Measurements from ENCODE around the gene SLC25A41. TPM values are rescaled to one million over a fixed set of nuclear protein-coding genes. Genes with fewer than 3 reads are reported as not detected.
A peak's percentile ranks its signal among the peaks of the same experiment; 100 is the strongest.

SLC25A41 gene
- total and polyA plus RNA-seq, 2 of the 8 experiments (the other 6 are each of a cell fraction or from before 2014, with no cell fraction given): 0.50 TPM; not detected in 1

GRCh38 chr19:6464070-6464873 lies 30.7 kb upstream of the SLC25A41 start, which contains the start of gene CRB3 (continued):
- TF ChIP-seq JUND (IDR thresholded peaks at IDR 0.05; ENCODE audit: low read length) (no peak), JUN (IDR thresholded peaks at IDR 0.05; ENCODE audit: low read depth, low read length) (no peak), CBX5 (IDR thresholded peaks at IDR 0.05; ENCODE audit: low read depth, low read length) (no peak), SAP30 (IDR thresholded peaks at IDR 0.05; ENCODE audit: insufficient read depth, insufficient replicate concordance, low read length) (peak; percentile 20), POU5F1 (IDR thresholded peaks at IDR 0.05; ENCODE audit: low read depth, low read length) (no peak), HDAC6 (IDR thresholded peaks at IDR 0.05; ENCODE audit: low read depth, low read length) (no peak), RFX5 (IDR thresholded peaks at IDR 0.05; ENCODE audit: borderline replicate concordance, low read depth, low read length) (no peak), CTBP2 (IDR thresholded peaks at IDR 0.05; ENCODE audit: borderline replicate concordance, insufficient read depth, insufficient read length, low read length) (no peak), SIX5 (IDR thresholded peaks at IDR 0.05; ENCODE audit: low read depth, low read length) (0 out of 2 replicates have a peak, but pooled peaks have one; percentile 3), EZH2 (IDR thresholded peaks at IDR 0.05; ENCODE audit: low read depth, low read length, severe bottlenecking) (no peak), KDM4A (IDR thresholded peaks at IDR 0.05; ENCODE audit: low read depth, low read length, severe bottlenecking) (peak; percentile 84), CREB1 (IDR thresholded peaks at IDR 0.05) (peak; percentile 58), SIN3A (conservative IDR thresholded peaks at IDR 0.05 in 1 of 2, IDR thresholded peaks at IDR 0.05 in 1 of 2; ENCODE audit: low read depth in 1 of 2, low read length in 2 of 2) (peak in 1 of 2 experiments; percentile 62; a peak in 1 of 4 replicates), GABPA (IDR thresholded peaks at IDR 0.05; ENCODE audit: borderline replicate concordance, insufficient read depth, low read length) (no peak), GTF2F1 (IDR thresholded peaks at IDR 0.05; ENCODE audit: borderline replicate concordance, low read depth, low read length) (peak; percentile 89; the same call in 1 of the 2 replicates), PHF8 (conservative IDR thresholded peaks at IDR 0.05; ENCODE audit: low read depth, low read length) (peak; percentile 79), POLR2A (IDR thresholded peaks at IDR 0.05; ENCODE audit: control extremely low read depth in 1 of 2, low read depth in 2 of 2, low read length in 2 of 2) (peak in 1 of 2 experiments; percentile 63; a peak in 2 of 3 replicates), BACH1 (IDR thresholded peaks at IDR 0.05; ENCODE audit: low read length) (no peak), KDM5A (IDR thresholded peaks at IDR 0.05; ENCODE audit: low read length) (no peak), NANOG (IDR thresholded peaks at IDR 0.05; ENCODE audit: insufficient read depth, low read depth, low read length, poor library complexity, severe bottlenecking) (no peak), HDAC2 (IDR thresholded peaks at IDR 0.05; ENCODE audit: borderline replicate concordance in 1 of 2, low read depth in 2 of 2, low read length in 2 of 2) (no peak), TBP (IDR thresholded peaks at IDR 0.05; ENCODE audit: low read depth, low read length) (peak; percentile 30; the same call in 1 of the 2 replicates)
- TF ChIP-seq, protein P1, sequence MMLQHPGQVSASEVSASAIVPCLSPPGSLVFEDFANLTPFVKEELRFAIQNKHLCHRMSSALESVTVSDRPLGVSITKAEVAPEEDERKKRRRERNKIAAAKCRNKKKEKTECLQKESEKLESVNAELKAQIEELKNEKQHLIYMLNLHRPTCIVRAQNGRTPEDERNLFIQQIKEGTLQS (IDR thresholded peaks at IDR 0.05; ENCODE audit: insufficient read depth, low read depth, low read length): peak; percentile 80

All from H1 (cell line).